Adrenal gland (tissue), 5 donors: ENCODE data around the gene FRMD8.

Source experiments
- CTCF ChIP-seq, 6 experiments: fragments of 450-650 bp in 4 of 6; fragments of 200-600 bp in 2 of 6; sonication (generic) in 1 of 6; IDR thresholded peaks; 1 replicate in 5 of 6; 2 replicates in 1 of 6; pipeline versions ENCODE4 v1.5.1 to v1.8.0; 2016 to 2021; ENCODE audit warnings: antibody characterized with exemption in 6 of 6, mild to moderate bottlenecking in 2 of 6, moderate library complexity in 1 of 6
- POLR2A ChIP-seq, 2 donors: fragments of 450-650 bp; IDR thresholded peaks; one replicate each; pipeline ENCODE4 v1.6.1; 2017; ENCODE audit warnings: antibody characterized with exemption in 2 of 2, mild to moderate bottlenecking in 2 of 2, moderate library complexity in 1 of 2
- donor health status: DM: no; HTN: no; CAD: no.

- TF ChIP-seq CTCF (IDR thresholded peaks at IDR 0.05) = no peak
- no peak for TF ChIP-seq POLR2A (IDR thresholded peaks at IDR 0.05)
Measured at GRCh38 chr11:65414776-65415498, 28.5 kb downstream of the FRMD8 start.
